ENCODE results near the gene EBLN1. TPM values are rescaled to one million over a fixed set of nuclear protein-coding genes. Genes with fewer than 3 reads are reported as not detected.

Gene EBLN1
- total RNA-seq, 1 experiment from 2014 or later: not detected

DNA sequence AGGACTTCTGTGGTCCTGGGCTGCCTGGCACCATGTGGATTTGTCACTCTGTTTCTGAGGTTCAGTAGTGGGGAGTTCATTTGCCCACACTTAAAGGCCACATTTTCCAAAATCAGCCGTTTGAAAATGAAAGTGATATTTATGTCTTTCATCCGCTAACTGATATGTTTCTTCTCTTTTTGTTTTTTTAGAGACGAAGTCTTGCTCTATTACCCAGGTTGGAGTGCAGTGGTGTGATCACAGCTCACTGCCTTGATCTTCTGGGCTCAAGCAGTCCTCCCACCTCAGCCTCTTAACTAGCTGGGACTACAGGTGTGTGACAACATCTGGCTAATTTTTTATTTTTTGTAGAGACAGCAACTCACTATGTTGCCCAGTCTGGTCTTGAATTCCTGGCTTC, 58.6 kb downstream of the EBLN1 start:
- no peaks in the 10 kb centered on the region for H3K79me1 ChIP-seq (ENCODE audit: insufficient read depth, low read depth, low read length, poor library complexity, severe bottlenecking)
- H2AFZ ChIP-seq (ENCODE audit: low read length): peak overlapping the region; percentile 32
- no peak overlapping the region for H2AK5ac ChIP-seq (ENCODE audit: insufficient read length, low read length)
- H3K27me3 ChIP-seq (ENCODE audit: insufficient read depth, low read length): no peaks in the 10 kb centered on the region
- H4K91ac ChIP-seq (ENCODE audit: insufficient read length, low read depth, low read length): no peak overlapping the region
- no peak overlapping the region for H3K14ac ChIP-seq (ENCODE audit: insufficient read depth, low read length)
- H3K18ac ChIP-seq (ENCODE audit: insufficient read length, low read depth, low read length): no peak overlapping the region
- no peak overlapping the region for H3K4ac ChIP-seq (ENCODE audit: low read depth, low read length)
- DNase-seq: no peak
- no peak overlapping the region for H2BK15ac ChIP-seq (ENCODE audit: low read depth, low read length)
- no peaks in the 10 kb centered on the region for H4K20me1 ChIP-seq (ENCODE audit: control insufficient read depth, insufficient read depth, insufficient read length)
- H2BK20ac ChIP-seq (ENCODE audit: low read depth, low read length, poor library complexity, severe bottlenecking): no peak overlapping the region
- WGBS (ENCODE audit: extremely low coverage, insufficient read length, low lambda C conversion rate): no CpG with 5 or more reads among the region's 3 CpGs
- H3K56ac ChIP-seq (ENCODE audit: insufficient read length, low read depth, low read length): no peak overlapping the region
- Mint-ChIP-seq H3K27ac (peak overlapping the region in 1 of 3 experiments; percentile 86; a peak in 1 of 7 replicates), H3K4me3 (no peak overlapping the region), H3K36me3 (ENCODE audit: insufficient read depth in 1 of 3, low read depth in 3 of 3) (no peaks in the 10 kb centered on the region; a peak in 1 of 7 replicates), H3K9me3 (no peaks in the 10 kb centered on the region; a peak in 1 of 5 replicates), H3K27me3 (ENCODE audit: low read depth) (no peaks in the 10 kb centered on the region; the same call in 1 of the 2 replicates), H3K4me1 (peaks cover 6 to 9% of the 10 kb centered on the region in 2 experiments)
- H3K4me1 ChIP-seq (ENCODE audit: insufficient read depth, low read length): no peaks in the 10 kb centered on the region
- no peak overlapping the region for H4K5ac ChIP-seq (ENCODE audit: insufficient read length, low read depth, low read length)
- TF ChIP-seq, protein P1, sequence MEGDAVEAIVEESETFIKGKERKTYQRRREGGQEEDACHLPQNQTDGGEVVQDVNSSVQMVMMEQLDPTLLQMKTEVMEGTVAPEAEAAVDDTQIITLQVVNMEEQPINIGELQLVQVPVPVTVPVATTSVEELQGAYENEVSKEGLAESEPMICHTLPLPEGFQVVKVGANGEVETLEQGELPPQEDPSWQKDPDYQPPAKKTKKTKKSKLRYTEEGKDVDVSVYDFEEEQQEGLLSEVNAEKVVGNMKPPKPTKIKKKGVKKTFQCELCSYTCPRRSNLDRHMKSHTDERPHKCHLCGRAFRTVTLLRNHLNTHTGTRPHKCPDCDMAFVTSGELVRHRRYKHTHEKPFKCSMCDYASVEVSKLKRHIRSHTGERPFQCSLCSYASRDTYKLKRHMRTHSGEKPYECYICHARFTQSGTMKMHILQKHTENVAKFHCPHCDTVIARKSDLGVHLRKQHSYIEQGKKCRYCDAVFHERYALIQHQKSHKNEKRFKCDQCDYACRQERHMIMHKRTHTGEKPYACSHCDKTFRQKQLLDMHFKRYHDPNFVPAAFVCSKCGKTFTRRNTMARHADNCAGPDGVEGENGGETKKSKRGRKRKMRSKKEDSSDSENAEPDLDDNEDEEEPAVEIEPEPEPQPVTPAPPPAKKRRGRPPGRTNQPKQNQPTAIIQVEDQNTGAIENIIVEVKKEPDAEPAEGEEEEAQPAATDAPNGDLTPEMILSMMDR (conservative IDR thresholded peaks at IDR 0.05): no peak
- H3K23me2 ChIP-seq (ENCODE audit: insufficient read length, low read depth, low read length, poor library complexity, severe bottlenecking): no peaks in the 10 kb centered on the region
- H3K4me2 ChIP-seq (ENCODE audit: insufficient read depth, insufficient read length, low read length): no peak overlapping the region
- H3T11ph ChIP-seq (ENCODE audit: low read length): no peak overlapping the region
- no peak overlapping the region for H4K8ac ChIP-seq (replicated peaks; ENCODE audit: insufficient read length, low read depth, low read length)
- H3K9me3 ChIP-seq (ENCODE audit: control insufficient read depth, low read depth, low read length): no peaks in the 10 kb centered on the region
- H3K27ac ChIP-seq (ENCODE audit: insufficient read length, low read depth, low read length): no peak overlapping the region
- no peak overlapping the region for H2BK12ac ChIP-seq (ENCODE audit: insufficient read length, low read depth, low read length)
- H3K79me2 ChIP-seq (ENCODE audit: insufficient read depth, low read length): no peaks in the 10 kb centered on the region
- no peak overlapping the region for H3K9ac ChIP-seq (ENCODE audit: extremely low read depth, insufficient read length, low read length)
- H3K23ac ChIP-seq (ENCODE audit: insufficient read length, low read depth, low read length): no peak overlapping the region
- H2BK120ac ChIP-seq (ENCODE audit: low read depth, low read length, poor library complexity, severe bottlenecking): no peak overlapping the region
- H2BK5ac ChIP-seq (ENCODE audit: insufficient read length, low read length): no peak overlapping the region

Other genes with a start within 250 kb of the EBLN1 start
- 10.6 and 11.2 TPM in 2 replicates for gene DNAJC1, start 214.3 kb downstream of the EBLN1 start, total RNA-seq (2021)
- gene COMMD3, start 98.4 kb upstream of the EBLN1 start, total RNA-seq (2021): 2.4 and 5.1 TPM in 2 replicates
- 5.3 and 6.8 TPM in 2 replicates for gene BMI1, start 103.1 kb upstream of the EBLN1 start, total RNA-seq (2021)
- gene SPAG6, start 127.5 kb upstream of the EBLN1 start, total RNA-seq (2021): 0.24 and 0.29 TPM in 2 replicates

Measured in H9 (cell line).